Measurements from ENCODE around the gene UNC119B. TPM values are rescaled to one million over a fixed set of nuclear protein-coding genes. Genes with fewer than 3 reads are reported as not detected.
"Not testable (repeated sequence)": the region's sequence is repeated elsewhere in the genome, so short reads cannot be mapped to it uniquely, and the experiment has no call there.

Gene UNC119B
- 10 to 100 TPM; 22.4 to 23.6 TPM for total RNA-seq

DNA sequence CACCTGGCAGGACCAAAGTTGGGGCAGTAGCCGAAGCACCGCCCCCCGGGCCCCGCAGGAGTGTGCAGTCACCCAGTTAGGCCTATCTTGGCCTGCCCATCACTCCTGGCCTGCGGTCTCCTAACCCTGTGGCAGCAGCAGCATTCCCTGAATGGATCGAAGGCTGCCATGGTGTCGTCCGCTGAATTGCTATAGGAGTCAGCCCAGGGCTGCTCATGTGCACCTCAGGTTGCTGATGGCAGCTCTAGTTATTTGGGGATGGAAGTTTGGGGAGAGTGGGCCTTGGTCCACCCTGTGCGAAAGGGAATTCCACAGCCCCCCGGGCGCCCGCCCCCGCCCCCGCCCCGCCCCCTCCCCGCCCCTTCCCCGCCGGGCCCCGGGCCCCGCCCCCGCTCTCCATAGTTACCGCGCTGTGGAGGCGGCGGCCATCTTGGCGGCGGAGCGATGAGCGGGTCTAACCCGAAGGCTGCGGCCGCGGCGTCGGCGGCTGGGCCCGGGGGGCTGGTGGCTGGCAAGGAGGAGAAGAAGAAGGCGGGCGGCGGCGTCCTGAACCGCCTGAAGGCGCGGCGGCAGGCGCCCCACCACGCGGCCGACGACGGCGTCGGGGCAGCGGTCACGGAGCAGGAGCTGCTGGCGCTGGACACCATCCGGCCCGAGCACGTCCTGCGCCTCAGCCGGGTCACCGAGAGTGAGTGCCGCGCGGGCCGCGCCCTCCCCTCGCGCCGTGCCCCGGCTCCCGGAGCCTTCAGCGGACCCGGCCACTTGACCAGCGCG, at the start of gene UNC119B:
Gene UNC119B (plus strand): TSS at position 428 of the 774 bp plus-strand sequence. CDS start 17 bp downstream, at position 445.
- POLR2A ChIA-PET, result interaction anchor here (0.7 to 2.7 kb wide), 11 partner anchors 10 to 278 kb away, joined by 3 to 24 read pairs (median 4); partner anchors contain the start of genes ACADS, CABP1, MLEC and POP5
- H3K9me3 Mint-ChIP-seq, result no peaks in the 10 kb centered on the region
- H3K4me1 Mint-ChIP-seq, result peaks cover 34% of the 10 kb centered on the region
- CTCF ChIA-PET, result interaction anchor here (0.8 to 6.4 kb wide), 6 partner anchors 10 to 128 kb away, joined by 3 to 57 read pairs (median 4); partner anchors contain the start of genes MLEC and POP5
- H3K36me3 Mint-ChIP-seq (ENCODE audit: low read depth), result peaks cover 21% of the 10 kb centered on the region
- DNase-seq, result peak; percentile 76
- H3K27ac Mint-ChIP-seq, result peak within 1 kb of the TSS; percentile 65
- peak within 1 kb of the TSS; percentile 84 for H3K4me3 Mint-ChIP-seq
- H3K27me3 Mint-ChIP-seq, result no peaks in the 10 kb centered on the region

DNA sequence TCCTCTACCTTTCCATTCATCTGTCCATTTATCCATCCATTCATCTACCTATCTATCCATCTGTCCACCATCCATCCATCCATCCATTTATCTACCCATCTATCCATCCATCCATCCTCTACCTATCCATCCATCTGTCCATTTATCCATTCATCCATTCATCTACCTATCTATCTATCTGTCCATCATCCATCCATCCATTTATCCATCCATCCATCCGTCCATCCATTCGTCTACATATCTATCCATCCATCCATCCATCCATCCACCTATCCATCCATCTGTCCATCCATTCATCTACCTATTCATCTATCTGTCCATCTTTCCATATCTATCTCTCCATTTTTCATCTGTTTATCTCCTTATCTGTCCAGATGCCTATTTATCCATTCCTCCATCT, 48.8 kb upstream of the UNC119B start:
- ChIA-PET POLR2A (no interaction called here), CTCF (no interaction called here)
- no peak overlapping the region for H3K4me3 Mint-ChIP-seq
- peaks cover 3% of the 10 kb centered on the region for H3K27me3 Mint-ChIP-seq
- H3K9me3 Mint-ChIP-seq, result no peaks in the 10 kb centered on the region
- no peaks in the 10 kb centered on the region for H3K36me3 Mint-ChIP-seq (ENCODE audit: low read depth)
- H3K27ac Mint-ChIP-seq, result no peak overlapping the region
- no peaks in the 10 kb centered on the region for H3K4me1 Mint-ChIP-seq
- no peak for DNase-seq

DNA sequence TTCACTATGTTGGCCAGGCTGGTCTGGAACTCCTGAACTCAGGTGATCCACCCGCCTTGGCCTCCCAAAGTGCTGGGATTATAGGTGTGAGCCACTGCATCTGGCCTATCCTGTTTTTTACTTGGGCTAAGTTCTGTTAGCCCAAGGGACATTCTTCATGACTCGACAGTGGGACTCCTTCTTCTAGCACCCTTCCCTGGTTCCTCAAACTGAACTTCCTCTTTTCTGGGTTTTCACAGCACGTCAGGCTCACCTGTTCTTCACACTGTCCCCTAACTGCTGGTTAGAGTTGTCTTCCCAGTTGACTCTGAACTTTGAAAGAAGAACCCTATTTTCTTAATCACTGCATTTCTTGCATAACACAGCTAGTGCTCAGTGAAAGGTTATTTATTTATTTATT, 47.4 kb upstream of the UNC119B start:
- DNase-seq, result no peak
- H3K36me3 Mint-ChIP-seq (ENCODE audit: low read depth), result no peaks in the 10 kb centered on the region
- H3K4me1 Mint-ChIP-seq, result no peaks in the 10 kb centered on the region
- ChIA-PET CTCF (interaction anchor here (1.4 to 3.1 kb wide), 2 partner anchors 14 to 24 kb away, joined by 3 to 28 read pairs; partner anchors contain the start of gene MLEC), POLR2A (no interaction called here)
- H3K4me3 Mint-ChIP-seq, result no peak overlapping the region
- H3K27ac Mint-ChIP-seq, result no peak overlapping the region
- H3K27me3 Mint-ChIP-seq, result peaks cover 5% of the 10 kb centered on the region
- H3K9me3 Mint-ChIP-seq, result no peaks in the 10 kb centered on the region

DNA sequence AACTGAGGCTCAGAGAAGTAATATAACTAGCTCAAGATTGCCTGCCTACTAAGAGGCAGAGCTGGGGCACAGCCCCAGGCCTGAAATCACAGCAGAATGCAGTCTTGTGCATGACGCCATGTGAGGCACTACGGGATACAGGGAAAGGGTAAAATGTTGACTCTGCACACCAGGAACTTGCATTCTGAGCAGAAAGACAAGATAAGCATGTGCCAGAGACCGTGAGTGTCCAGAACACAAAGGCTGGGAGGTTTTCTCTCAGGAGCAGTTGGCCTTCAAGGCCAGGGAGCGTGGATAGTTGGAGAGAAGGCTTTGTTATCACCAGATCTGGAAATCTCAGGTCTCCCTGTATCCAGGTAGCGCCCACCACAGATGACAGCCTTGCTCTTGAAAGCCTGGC, 46.5 kb upstream of the UNC119B start:
- ChIA-PET POLR2A (no interaction called here), CTCF (interaction anchor here (1.4 to 3.1 kb wide), 2 partner anchors 15 to 23 kb away, joined by 3 to 28 read pairs; partner anchors contain the start of gene MLEC)
- no peaks in the 10 kb centered on the region for H3K36me3 Mint-ChIP-seq (ENCODE audit: low read depth)
- H3K27me3 Mint-ChIP-seq, result peaks cover 6% of the 10 kb centered on the region
- no peaks in the 10 kb centered on the region for H3K9me3 Mint-ChIP-seq
- no peaks in the 10 kb centered on the region for H3K4me1 Mint-ChIP-seq
- no peak overlapping the region for H3K4me3 Mint-ChIP-seq
- H3K27ac Mint-ChIP-seq, result no peak overlapping the region
- DNase-seq, result no peak

GRCh38 chr12:120666571-120667390, 43.5 kb upstream of the UNC119B start:
- H3K27ac Mint-ChIP-seq, result no peak overlapping the region
- H3K36me3 Mint-ChIP-seq (ENCODE audit: low read depth), result no peaks in the 10 kb centered on the region
- H3K9me3 Mint-ChIP-seq, result no peaks in the 10 kb centered on the region
- peaks cover 3% of the 10 kb centered on the region for H3K27me3 Mint-ChIP-seq
- ChIA-PET POLR2A (no interaction called here), CTCF (interaction anchor here (0.7 to 2.1 kb wide), 2 partner anchors 18 to 20 kb away, joined by 3 to 7 read pairs; partner anchors contain the start of gene MLEC)
- no peak for DNase-seq
- H3K4me1 Mint-ChIP-seq, result no peaks in the 10 kb centered on the region
- H3K4me3 Mint-ChIP-seq, result no peak overlapping the region

GRCh38 chr12:120668091-120668867, 42.0 kb upstream of the UNC119B start:
- Mint-ChIP-seq H3K27me3 (peaks cover 3% of the 10 kb centered on the region), H3K9me3 (no peaks in the 10 kb centered on the region), H3K4me3 (no peak overlapping the region), H3K36me3 (ENCODE audit: low read depth) (no peaks in the 10 kb centered on the region), H3K27ac (no peak overlapping the region), H3K4me1 (no peaks in the 10 kb centered on the region)
- POLR2A ChIA-PET, result no interaction called here
- CTCF ChIA-PET, result no interaction called here
- no peak for DNase-seq

DNA sequence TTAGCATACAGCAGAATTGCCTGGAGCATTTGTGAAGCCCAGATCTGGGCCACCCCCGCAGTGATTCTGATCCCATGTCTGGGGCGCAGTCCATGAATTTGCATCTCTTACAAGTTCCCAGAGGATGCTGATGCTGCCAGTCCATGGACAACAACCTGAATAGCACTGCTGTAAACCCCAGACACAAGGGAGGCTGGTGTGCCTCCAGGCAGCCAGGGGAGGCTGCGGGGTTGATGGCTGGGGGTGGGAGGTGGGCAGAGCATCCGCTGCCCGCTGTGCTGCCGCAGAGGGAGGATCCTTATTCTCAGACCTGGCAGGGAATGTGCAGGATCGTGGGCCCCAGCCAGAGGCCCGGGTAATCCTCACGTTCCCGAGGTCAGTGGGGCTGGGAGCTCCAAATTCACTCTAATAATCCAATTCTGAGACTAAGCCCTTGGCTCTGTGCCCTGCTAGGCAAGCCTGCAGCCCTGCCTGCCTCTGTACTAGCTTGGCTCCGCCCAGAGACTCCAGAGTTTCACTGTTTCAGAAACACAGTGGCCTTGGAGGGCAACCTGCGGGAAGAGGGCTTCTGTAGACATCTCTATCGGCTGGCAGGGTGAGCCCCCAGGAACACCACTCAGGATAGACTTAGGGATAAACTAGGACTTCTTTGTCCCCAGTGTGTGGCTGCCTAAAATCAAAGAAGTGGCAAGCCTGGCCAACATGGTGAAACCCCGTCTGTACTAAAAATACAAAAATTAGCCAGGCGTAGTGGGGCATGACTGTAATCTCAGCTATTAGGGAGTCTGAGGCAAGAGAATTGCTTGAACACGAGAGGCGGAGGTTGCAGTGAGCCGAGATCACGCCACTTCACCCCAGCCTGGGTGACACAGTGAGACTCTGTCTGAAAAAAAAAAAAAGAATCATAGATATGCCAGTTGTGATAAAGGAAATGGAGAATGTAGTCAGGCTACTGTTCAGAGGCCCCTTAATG, 41.1 kb upstream of the UNC119B start:
- ChIA-PET CTCF (interaction anchor here (1.6 kb wide), 1 partner anchor 20 kb away, joined by 6 read pairs; no protein-coding TSS in a partner anchor), POLR2A (no interaction called here)
- H3K4me3 Mint-ChIP-seq, result no peak overlapping the region

GRCh38 chr12:120670237-120670636, 40.0 kb upstream of the UNC119B start:
- POLR2A ChIA-PET, DNase-seq, H3K9me3 Mint-ChIP-seq: not testable (repeated sequence)

More for the DNA sequence above, 41.1 kb upstream of the UNC119B start:
- H3K27ac Mint-ChIP-seq, result no peak overlapping the region
- H3K27me3 Mint-ChIP-seq, result peaks cover 6% of the 10 kb centered on the region
- H3K36me3 Mint-ChIP-seq (ENCODE audit: low read depth), result no peaks in the 10 kb centered on the region
- peaks cover 1% of the 10 kb centered on the region for H3K4me1 Mint-ChIP-seq
- DNase-seq, result no peak
- no peaks in the 10 kb centered on the region for H3K9me3 Mint-ChIP-seq

GRCh38 chr12:120670667-120671066, 39.6 kb upstream of the UNC119B start:
- POLR2A ChIA-PET, result no interaction called here
- peaks cover 1% of the 10 kb centered on the region for H3K4me1 Mint-ChIP-seq

More at GRCh38 chr12:120670237-120670636, 40.0 kb upstream of the UNC119B start:
- not testable (repeated sequence) for H3K36me3 Mint-ChIP-seq (ENCODE audit: low read depth); H3K4me1 Mint-ChIP-seq; H3K27me3 Mint-ChIP-seq; H3K27ac Mint-ChIP-seq; H3K4me3 Mint-ChIP-seq
- CTCF ChIA-PET, result interaction anchor here (1.6 kb wide), 1 partner anchor 21 kb away, joined by 6 read pairs; no protein-coding TSS in a partner anchor

GRCh38 chr12:120674097-120674636, 36.1 kb upstream of the UNC119B start:
- Mint-ChIP-seq H3K4me3 (no peak overlapping the region), H3K4me1 (peaks cover 22% of the 10 kb centered on the region), H3K36me3 (ENCODE audit: low read depth) (no peaks in the 10 kb centered on the region), H3K27ac (no peak overlapping the region), H3K27me3 (peaks cover 5% of the 10 kb centered on the region), H3K9me3 (no peaks in the 10 kb centered on the region)
- POLR2A ChIA-PET, result no interaction called here
- DNase-seq, result no peak
- CTCF ChIA-PET, result interaction anchor here (0.6 to 1.0 kb wide), 2 partner anchors 26 to 299 kb away, joined by 3 to 5 read pairs; no protein-coding TSS in a partner anchor

More at GRCh38 chr12:120670667-120671066, 39.6 kb upstream of the UNC119B start:
- no peak overlapping the region for H3K4me3 Mint-ChIP-seq
- CTCF ChIA-PET, result interaction anchor here (0.6 to 1.6 kb wide), 2 partner anchors 22 to 232 kb away, joined by 4 to 6 read pairs; no protein-coding TSS in a partner anchor
- H3K27me3 Mint-ChIP-seq, result peaks cover 9% of the 10 kb centered on the region
- H3K36me3 Mint-ChIP-seq (ENCODE audit: low read depth), result no peaks in the 10 kb centered on the region
- no peak for DNase-seq
- H3K27ac Mint-ChIP-seq, result no peak overlapping the region
- no peaks in the 10 kb centered on the region for H3K9me3 Mint-ChIP-seq

DNA sequence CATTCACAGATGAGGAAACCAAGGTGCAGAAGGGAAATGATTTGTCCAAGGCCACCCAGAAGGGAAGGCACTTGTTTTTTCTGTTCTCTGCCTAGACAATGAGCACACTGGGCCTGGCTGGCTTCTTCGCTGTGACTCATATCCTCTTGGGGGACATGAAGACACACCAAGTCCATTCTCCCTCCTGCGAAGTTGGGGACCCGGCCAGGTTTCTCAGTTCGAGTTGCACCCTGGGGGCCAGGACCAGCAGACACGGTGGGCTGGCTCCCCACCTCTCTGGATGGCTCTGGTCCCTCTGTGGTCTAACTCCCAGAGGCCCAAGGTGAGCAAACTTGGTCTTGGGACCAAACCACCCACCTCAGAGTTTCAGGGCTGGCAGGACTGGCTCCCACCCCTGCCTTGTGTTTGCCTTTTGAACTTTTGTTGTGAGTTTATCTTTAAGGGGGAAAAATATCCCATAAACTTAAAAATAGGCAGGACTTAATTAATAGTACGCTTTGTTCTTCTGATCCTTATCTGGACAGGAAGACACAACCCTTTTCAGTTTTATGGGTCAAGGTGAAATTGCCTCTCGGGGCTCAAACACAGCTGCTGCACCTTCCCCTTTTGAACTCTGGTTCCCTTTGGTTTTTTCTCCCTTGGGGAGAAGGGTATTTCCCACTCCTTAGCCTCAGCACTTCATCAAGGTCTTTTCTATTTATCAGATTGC, 32.3 kb upstream of the UNC119B start:
- H3K9me3 Mint-ChIP-seq, result no peaks in the 10 kb centered on the region
- H3K36me3 Mint-ChIP-seq (ENCODE audit: low read depth), result no peaks in the 10 kb centered on the region
- H3K27ac Mint-ChIP-seq, result peak overlapping the region; percentile 93
- H3K27me3 Mint-ChIP-seq, result peaks cover 5% of the 10 kb centered on the region
- peak overlapping the region; percentile 62 for H3K4me3 Mint-ChIP-seq
- peaks cover 34% of the 10 kb centered on the region for H3K4me1 Mint-ChIP-seq
- ChIA-PET CTCF (interaction anchor here (1.0 to 3.7 kb wide), 4 partner anchors 9 to 179 kb away, joined by 3 to 36 read pairs (median 5); partner anchors contain the start of genes CABP1 and MLEC), POLR2A (interaction anchor here (1.0 to 2.7 kb wide), 4 partner anchors 9 to 96 kb away, joined by 4 to 18 read pairs (median 8); partner anchors contain the start of genes MLEC, POP5 and UNC119B)
- DNase-seq, result peak; percentile 65
